ENCODE results near the gene ZBTB7A. TPM values are rescaled to one million over a fixed set of nuclear protein-coding genes. Genes with fewer than 3 reads are reported as not detected.

ZBTB7A gene
- total and polyA plus RNA-seq, 12 donors, result 4.5 to 77.2 (median 47.1) TPM

- intact Hi-C loops (cut with DNase I), result no loop called here
- Histone ChIP-seq H3K27ac (no peak overlapping the region), H3K4me3 (no peak overlapping the region), H3K9me3 (replicated peaks in 1 of 3) (no peaks in the 10 kb centered on the region), H3K4me1 (replicated peaks in 1 of 2) (no peaks in the 10 kb centered on the region), H3K36me3 (replicated peaks in 1 of 2) (peaks cover 0 to 23% of the 10 kb centered on the region in 2 donors), H3K27me3 (no peaks in the 10 kb centered on the region)
- WGBS, 4 donors, result 67 to 77% (median 71%) methylated on average over 2 of the region's 2 CpGs
- TF ChIP-seq POLR2A (IDR thresholded peaks at IDR 0.05) (no peak), CTCF (IDR thresholded peaks at IDR 0.05) (no peak)
- DNase-seq, result no peak
Observed at GRCh38 chr19:4088975-4089374, 22.3 kb upstream of the ZBTB7A start.

- no peak overlapping the region for H3K27ac ChIP-seq
- no peaks in the 10 kb centered on the region for H3K27me3 ChIP-seq
- no peaks in the 10 kb centered on the region for H3K9me3 ChIP-seq (replicated peaks in 1 of 3)
- H3K36me3 ChIP-seq (replicated peaks in 1 of 2), result peaks cover 0 to 16% of the 10 kb centered on the region in 2 donors
- 75 to 82% (median 80%) methylated on average over 23 to 31 of the region's 31 CpGs for WGBS, 4 donors
- TF ChIP-seq POLR2A (IDR thresholded peaks at IDR 0.05), result no peak
- no peak for TF ChIP-seq CTCF (IDR thresholded peaks at IDR 0.05)
- intact Hi-C loops (cut with DNase I), result no loop called here
- no peaks in the 10 kb centered on the region for H3K4me1 ChIP-seq (replicated peaks in 1 of 2)
- no peak overlapping the region for H3K4me3 ChIP-seq
- DNase-seq, result no peak
Observed at GRCh38 chr19:4087787-4088679, 21.3 kb upstream of the ZBTB7A start.

GRCh38 chr19:4086411-4086867, 19.7 kb upstream of the ZBTB7A start:
- H3K27me3 ChIP-seq, result no peaks in the 10 kb centered on the region
- intact Hi-C loops (cut with DNase I), result no loop called here
- no peak overlapping the region for H3K27ac ChIP-seq
- no peak for DNase-seq
- peaks cover 0 to 16% of the 10 kb centered on the region in 2 donors for H3K36me3 ChIP-seq (replicated peaks in 1 of 2)
- H3K9me3 ChIP-seq (replicated peaks in 1 of 3), result no peaks in the 10 kb centered on the region
- H3K4me3 ChIP-seq, result no peak overlapping the region
- no peaks in the 10 kb centered on the region for H3K4me1 ChIP-seq (replicated peaks in 1 of 2)
- TF ChIP-seq CTCF (IDR thresholded peaks at IDR 0.05), result no peak
- no peak for TF ChIP-seq POLR2A (IDR thresholded peaks at IDR 0.05)
- WGBS, 4 donors, result 34 to 46% (median 40%) methylated on average over 5 to 17 of the region's 17 CpGs

- Histone ChIP-seq H3K27ac (no peak overlapping the region), H3K4me3 (no peak overlapping the region)
- WGBS, 4 donors, result 54 to 69% (median 63%) methylated on average over 6 to 8 of the region's 8 CpGs
Observed at GRCh38 chr19:4084547-4084877, 17.8 kb upstream of the ZBTB7A start.

More at GRCh38 chr19:4084547-4084877, 17.8 kb upstream of the ZBTB7A start:
- Histone ChIP-seq H3K4me1 (replicated peaks in 1 of 2) (no peaks in the 10 kb centered on the region), H3K9me3 (replicated peaks in 1 of 3) (no peaks in the 10 kb centered on the region), H3K36me3 (replicated peaks in 1 of 2) (peaks cover 0 to 1% of the 10 kb centered on the region in 2 donors), H3K27me3 (no peaks in the 10 kb centered on the region)
- intact Hi-C loops (cut with DNase I), result no loop called here
- no peak for DNase-seq
- TF ChIP-seq POLR2A (IDR thresholded peaks at IDR 0.05), result no peak
- TF ChIP-seq CTCF (IDR thresholded peaks at IDR 0.05), result no peak

Measured in adrenal gland (tissue), 12 donors.